Prostate gland (tissue), 2 donors: Measurements from ENCODE around the gene TAF7. TPM values are rescaled to one million over a fixed set of nuclear protein-coding genes. Genes with fewer than 3 reads are reported as not detected.
"Not testable (repeated sequence)": the region's sequence is repeated elsewhere in the genome, so short reads cannot be mapped to it uniquely, and the experiment has no call there.

Source experiments
- DNase-seq: peaks from one replicate; pipeline ENCODE4 v3.0.0-alpha.2; 2019; ENCODE audit warnings: low spot score
- H3K27ac ChIP-seq, 2 donors: fragments of 200-600 bp; sonication (generic); 2 replicates each; pipeline ENCODE4 v1.5.1; 2017 to 2019
- H3K27me3 ChIP-seq: fragments of 200-600 bp; sonication (generic); replicated peaks from 2 replicates; pipeline ENCODE4 v1.5.1; 2019; ENCODE audit not compliant: insufficient read depth
- H3K36me3 ChIP-seq, 2 donors: fragments of 200-600 bp; sonication (generic); 1 replicate in 1 of 2; 2 replicates in 1 of 2; pipeline versions ENCODE4 v1.5.1 to v1.8.1; 2017 to 2019
- H3K4me1 ChIP-seq: fragments of 200-600 bp; sonication (generic); replicated peaks from 2 replicates; pipeline ENCODE4 v1.5.1; 2019
- H3K4me3 ChIP-seq, 2 donors: fragments of 200-600 bp; sonication (generic); 2 replicates each; pipeline ENCODE4 v1.5.1; 2017 to 2019
- H3K9me3 ChIP-seq: fragments of 200-600 bp; sonication (generic); 2 replicates; pipeline ENCODE4 v1.5.1; 2017
- CTCF ChIP-seq, 4 experiments: fragments of 200-600 bp in 2 of 4; fragments of 450-650 bp in 2 of 4; sonication (generic) in 2 of 4; IDR thresholded peaks; 1 replicate in 3 of 4; 2 replicates in 1 of 4; pipeline ENCODE4 v1.5.1; 2016 to 2019; ENCODE audit warnings: antibody characterized with exemption in 4 of 4, mild to moderate bottlenecking in 2 of 4, moderate library complexity in 2 of 4
- POLR2A ChIP-seq: fragments of 450-650 bp; IDR thresholded peaks from one replicate; pipeline ENCODE4 v1.6.1; 2016; ENCODE audit warnings: antibody characterized with exemption, mild to moderate bottlenecking
- POLR2AphosphoS5 ChIP-seq: sonication (generic); formaldehyde crosslinking; IDR thresholded peaks from one replicate; pipeline ENCODE4 v1.6.1; 2017; ENCODE audit warnings: antibody characterized with exemption
- WGBS: methylation state at CpG from one replicate; pipeline ENCODE4 v1.1.5; 2018; 5-methylcytosine and 5-hydroxymethylcytosine counted together
- intact Hi-C: fragments of 100-400 bp; cut with DNase I; formaldehyde crosslinking; loops from one replicate; pipeline ENCODE4 v1.14.2; 2022
- total RNA-seq, 2 donors: library from RNA; depleted of rRNA; stranded (reverse); fragments of >200 nt; gene quantifications; one replicate each; pipeline ENCODE4 v1.1.0, GENCODE V29; 2016

Gene TAF7
- total RNA-seq, 2 donors from 2014 or later = 59.3 to 85.9 TPM

- no peaks in the 10 kb centered on the region for H3K36me3 ChIP-seq
- H3K4me1 ChIP-seq = no peaks in the 10 kb centered on the region
- 24% methylated on average over 31 of the region's 31 CpGs for whole genome bisulfite sequencing
- DNase-seq = no peak
- H3K9me3 ChIP-seq = no peaks in the 10 kb centered on the region
- H3K27me3 ChIP-seq = no peaks in the 10 kb centered on the region
- intact Hi-C loops = no loop called here
- no peak overlapping the region for H3K27ac ChIP-seq
- H3K4me3 ChIP-seq = no peak overlapping the region
- TF ChIP-seq POLR2A = no peak
- no peak for TF ChIP-seq CTCF (IDR thresholded peaks at IDR 0.05)
Measured at GRCh38 chr5:141343953-141344463, 23.4 kb upstream of the TAF7 start.

- no peak for TF ChIP-seq CTCF (IDR thresholded peaks at IDR 0.05)
- no peak for TF ChIP-seq POLR2AphosphoS5
- TF ChIP-seq POLR2A = no peak
- 24% methylated on average over 9 of the region's 9 CpGs for WGBS
Measured at GRCh38 chr5:141343242-141343952, 22.8 kb upstream of the TAF7 start, which contains the start of gene PCDHGA3. Gene PCDHGA3 (plus strand): TSS chr5:141343829. CDS start chr5:141344034, 205 bp downstream.

DNA sequence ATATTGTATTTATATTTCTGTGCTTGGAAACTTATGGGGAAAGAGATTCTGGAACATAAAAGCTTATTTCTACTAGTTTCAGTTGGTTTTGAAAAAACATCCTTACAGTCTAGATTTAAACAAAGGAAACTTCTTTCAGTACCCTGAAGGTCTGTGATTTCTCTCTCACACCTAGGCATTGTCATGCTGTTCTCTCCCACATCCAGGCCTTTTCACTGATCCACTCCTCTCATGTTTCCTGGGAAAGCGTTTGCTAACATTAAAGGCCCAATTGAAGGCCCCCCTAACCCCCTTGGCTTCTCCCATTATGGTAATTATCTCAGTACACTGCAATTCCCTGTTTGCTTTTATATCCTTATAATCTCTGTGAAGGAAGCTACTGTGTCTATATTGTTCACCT, 22.2 kb upstream of the TAF7 start:
- H3K27ac ChIP-seq = no peak overlapping the region
- H3K4me3 ChIP-seq = no peak overlapping the region
- 5% methylated on average over 1 of the region's 1 CpG for WGBS
- TF ChIP-seq POLR2AphosphoS5 = no peak
- no peak for TF ChIP-seq CTCF (IDR thresholded peaks at IDR 0.05)
- no peak for TF ChIP-seq POLR2A
- no peak for DNase-seq
- H3K27me3 ChIP-seq = no peaks in the 10 kb centered on the region
- H3K36me3 ChIP-seq = no peaks in the 10 kb centered on the region
- H3K4me1 ChIP-seq = no peaks in the 10 kb centered on the region
- H3K9me3 ChIP-seq = no peaks in the 10 kb centered on the region
- intact Hi-C loops = no loop called here

More at GRCh38 chr5:141343242-141343952, 22.8 kb upstream of the TAF7 start, which contains the start of gene PCDHGA3:
- Histone ChIP-seq H3K27me3 (no peaks in the 10 kb centered on the region), H3K36me3 (no peaks in the 10 kb centered on the region), H3K9me3 (no peaks in the 10 kb centered on the region), H3K4me1 (no peaks in the 10 kb centered on the region), H3K4me3 (no peak within 1 kb of the TSS), H3K27ac (no peak within 1 kb of the TSS)
- intact Hi-C loops = no loop called here
- DNase-seq = no peak

GRCh38 chr5:141340781-141341354, 20.3 kb upstream of the TAF7 start:
- H3K36me3 ChIP-seq, H3K27me3 ChIP-seq, H3K4me3 ChIP-seq, H3K4me1 ChIP-seq, intact Hi-C loops, DNase-seq, H3K27ac ChIP-seq, H3K9me3 ChIP-seq: not testable (repeated sequence)
- WGBS = 48% methylated on average over 35 of the region's 45 CpGs

DNA sequence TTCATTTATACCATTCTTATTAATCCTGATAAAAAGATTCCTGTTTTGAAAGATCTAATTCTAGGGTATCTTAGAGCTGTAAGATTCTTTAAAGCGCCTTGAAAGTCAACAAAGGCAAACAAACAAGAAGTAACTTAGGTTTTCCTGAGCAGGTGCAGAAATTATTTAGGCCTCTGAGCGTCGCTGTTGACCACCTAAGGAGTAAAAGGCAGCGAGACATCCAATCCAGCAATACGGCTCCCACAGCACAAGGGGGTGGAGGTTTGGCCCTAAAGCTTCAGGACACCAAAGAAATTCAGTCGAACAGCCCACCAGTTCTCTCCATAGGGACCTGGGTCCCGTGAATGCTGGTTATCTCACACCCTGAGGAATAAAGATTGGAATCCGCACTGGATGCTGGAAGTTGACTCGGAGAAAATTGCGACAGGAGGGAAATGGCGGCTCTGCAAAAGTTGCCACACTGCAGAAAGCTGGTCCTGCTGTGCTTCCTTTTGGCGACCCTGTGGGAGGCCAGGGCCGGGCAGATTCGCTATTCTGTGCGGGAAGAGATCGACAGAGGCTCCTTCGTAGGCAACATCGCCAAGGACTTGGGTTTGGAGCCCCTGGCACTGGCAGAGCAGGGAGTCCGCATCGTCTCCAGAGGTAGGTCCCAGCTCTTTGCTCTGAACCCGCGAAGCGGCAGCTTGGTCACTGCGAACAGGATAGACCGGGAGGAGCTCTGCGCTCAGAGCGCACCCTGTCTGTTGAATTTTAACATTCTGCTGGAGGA, 18.1 kb upstream of the TAF7 start, which contains the start of gene PCDHGA2:
PCDHGA2 (plus strand) TSS at position 223 of the 769 bp plus-strand sequence.
- no peak for DNase-seq
- TF ChIP-seq POLR2AphosphoS5 = no peak
- peak in 2 of 4 experiments; percentile 5 to 28 for TF ChIP-seq CTCF (IDR thresholded peaks at IDR 0.05)
- Histone ChIP-seq H3K9me3 (no peaks in the 10 kb centered on the region), H3K27ac (no peak within 1 kb of the TSS), H3K4me3 (no peak within 1 kb of the TSS), H3K36me3 (no peaks in the 10 kb centered on the region), H3K27me3 (peaks cover 6% of the 10 kb centered on the region), H3K4me1 (no peaks in the 10 kb centered on the region)
- intact Hi-C loops = no loop called here
- WGBS = 10% methylated on average over 26 of the region's 27 CpGs

DNA sequence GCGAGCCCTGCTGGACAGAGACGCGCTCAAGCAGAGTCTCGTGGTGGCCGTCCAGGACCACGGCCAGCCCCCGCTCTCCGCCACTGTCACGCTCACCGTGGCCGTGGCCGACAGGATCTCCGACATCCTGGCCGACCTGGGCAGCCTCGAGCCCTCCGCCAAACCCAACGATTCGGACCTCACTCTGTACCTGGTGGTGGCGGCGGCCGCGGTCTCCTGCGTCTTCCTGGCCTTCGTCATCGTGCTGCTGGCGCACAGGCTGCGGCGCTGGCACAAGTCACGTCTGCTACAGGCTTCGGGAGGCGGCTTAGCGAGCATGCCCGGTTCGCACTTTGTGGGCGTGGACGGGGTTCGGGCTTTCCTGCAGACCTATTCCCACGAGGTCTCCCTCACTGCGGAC, 12.0 kb upstream of the TAF7 start:
- intact Hi-C loops = not testable (repeated sequence)
- WGBS = 24% methylated on average over 32 of the region's 39 CpGs

More for the DNA sequence above, 12.0 kb upstream of the TAF7 start:
- H3K27me3 ChIP-seq = peaks cover 11% of the 10 kb centered on the region
- not testable (repeated sequence) for H3K9me3 ChIP-seq, H3K36me3 ChIP-seq, H3K4me3 ChIP-seq, DNase-seq, H3K27ac ChIP-seq, H3K4me1 ChIP-seq
